LNCaP clone FGC (cell line): ENCODE data around the gene SNX32.

Experiments used
- DNase-seq: peaks from one replicate; pipeline ENCODE4 v3.0.0-alpha.2; 2011; ENCODE audit warnings: low read depth
- H3K4me3 ChIP-seq: 2 replicates; pipeline ENCODE4 v1.5.1; 2011; ENCODE audit warnings: mild to moderate bottlenecking, low read depth, low read length, control low read depth
- TF ChIP-seq, protein P1 (sequence below): IDR thresholded peaks from 2 replicates; pipeline ENCODE4 v1.5.1; 2012; ENCODE audit warnings: mild to moderate bottlenecking; ENCODE audit not compliant: control insufficient read depth, insufficient read depth; ENCODE audit errors: extremely low read depth

SNX32 gene

DNA sequence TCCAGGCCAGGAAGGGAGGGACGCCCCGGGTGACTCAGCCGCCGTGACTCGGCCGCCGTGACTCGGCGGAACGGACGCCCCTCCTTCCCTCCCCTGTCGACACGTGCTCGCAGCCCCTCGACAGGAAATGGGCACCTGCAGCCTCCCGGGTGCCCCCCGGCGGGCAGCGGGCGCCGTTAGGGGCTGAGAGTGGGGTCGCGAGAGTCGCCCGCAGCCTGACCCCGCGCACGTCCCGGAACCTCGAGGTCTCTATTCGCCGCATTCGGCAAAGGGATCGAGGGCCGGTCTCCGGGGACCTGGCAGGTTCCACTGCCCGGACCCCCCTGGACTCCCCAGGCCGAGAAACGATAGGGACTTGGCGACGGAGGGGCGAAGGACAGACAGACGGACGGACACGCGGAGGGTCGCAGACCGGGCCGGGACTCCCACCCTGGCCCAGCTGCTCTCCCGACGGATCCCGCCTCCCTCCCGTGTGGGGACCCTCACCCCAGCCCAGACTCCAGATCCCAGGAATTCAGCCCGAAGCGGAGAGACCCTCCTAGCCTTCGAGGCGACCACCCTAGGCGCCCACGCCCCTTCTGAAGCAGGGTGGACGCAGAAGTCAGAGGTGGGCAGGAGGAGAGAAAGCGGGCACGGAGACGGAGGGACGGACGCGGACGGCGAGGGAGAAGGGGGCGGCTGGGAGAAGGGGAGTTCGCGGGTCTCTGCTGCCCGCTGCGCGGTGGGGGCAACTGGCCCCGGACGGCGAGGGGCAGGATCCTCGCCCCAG is 65.8 kb downstream of the SNX32 start:
- peak overlapping the region; percentile 46 for H3K4me3 ChIP-seq
- TF ChIP-seq, protein P1, sequence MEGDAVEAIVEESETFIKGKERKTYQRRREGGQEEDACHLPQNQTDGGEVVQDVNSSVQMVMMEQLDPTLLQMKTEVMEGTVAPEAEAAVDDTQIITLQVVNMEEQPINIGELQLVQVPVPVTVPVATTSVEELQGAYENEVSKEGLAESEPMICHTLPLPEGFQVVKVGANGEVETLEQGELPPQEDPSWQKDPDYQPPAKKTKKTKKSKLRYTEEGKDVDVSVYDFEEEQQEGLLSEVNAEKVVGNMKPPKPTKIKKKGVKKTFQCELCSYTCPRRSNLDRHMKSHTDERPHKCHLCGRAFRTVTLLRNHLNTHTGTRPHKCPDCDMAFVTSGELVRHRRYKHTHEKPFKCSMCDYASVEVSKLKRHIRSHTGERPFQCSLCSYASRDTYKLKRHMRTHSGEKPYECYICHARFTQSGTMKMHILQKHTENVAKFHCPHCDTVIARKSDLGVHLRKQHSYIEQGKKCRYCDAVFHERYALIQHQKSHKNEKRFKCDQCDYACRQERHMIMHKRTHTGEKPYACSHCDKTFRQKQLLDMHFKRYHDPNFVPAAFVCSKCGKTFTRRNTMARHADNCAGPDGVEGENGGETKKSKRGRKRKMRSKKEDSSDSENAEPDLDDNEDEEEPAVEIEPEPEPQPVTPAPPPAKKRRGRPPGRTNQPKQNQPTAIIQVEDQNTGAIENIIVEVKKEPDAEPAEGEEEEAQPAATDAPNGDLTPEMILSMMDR = no peak
- DNase-seq = no peak

DNA sequence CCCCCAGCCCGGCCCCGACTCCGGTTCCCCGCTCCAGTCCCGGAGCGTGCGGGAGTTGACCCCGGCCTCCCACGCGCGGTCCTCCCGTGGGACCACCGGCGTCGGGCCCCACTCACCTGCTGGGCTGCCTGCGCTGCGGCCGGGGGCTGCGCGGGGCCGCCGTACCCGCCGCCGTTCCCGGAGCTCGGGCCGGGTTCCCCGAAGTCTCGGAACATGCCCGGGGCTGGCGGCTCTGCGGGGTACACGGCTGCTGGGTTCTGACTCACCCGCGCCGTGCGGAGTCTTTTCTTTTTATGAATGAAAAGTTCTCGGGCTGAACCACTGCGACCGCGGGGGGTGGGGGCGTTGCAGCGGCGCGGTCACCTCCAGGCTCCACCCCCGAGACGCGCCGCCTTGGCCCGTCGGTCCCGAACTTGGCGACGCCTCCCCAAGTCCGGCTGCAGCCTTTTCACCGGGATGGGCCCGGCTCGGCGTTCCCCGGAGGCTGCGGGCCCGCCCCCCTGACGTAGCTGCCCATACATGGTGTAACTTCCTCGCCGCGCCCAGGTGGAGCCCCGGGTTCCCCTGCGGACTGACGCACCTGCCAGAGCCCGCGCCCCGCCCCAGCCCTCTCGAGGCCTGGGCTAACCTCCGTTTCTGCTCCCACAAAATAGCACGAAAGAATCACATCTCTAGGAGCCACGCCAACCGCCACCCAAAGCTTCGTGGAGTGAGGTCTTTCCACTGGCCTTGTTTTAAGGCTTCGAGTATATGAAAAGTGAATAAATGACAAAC is 66.5 kb downstream of the SNX32 start, which contains the start of gene FOSL1:
FOSL1 (minus strand) TSS at position 264 of the 774 bp plus-strand sequence; CDS start at position 215, 49 bp downstream.
- peak within 1 kb of the TSS; percentile 46 for H3K4me3 ChIP-seq
- TF ChIP-seq, protein P1 = no peak
- DNase-seq = peak; percentile 60

DNA sequence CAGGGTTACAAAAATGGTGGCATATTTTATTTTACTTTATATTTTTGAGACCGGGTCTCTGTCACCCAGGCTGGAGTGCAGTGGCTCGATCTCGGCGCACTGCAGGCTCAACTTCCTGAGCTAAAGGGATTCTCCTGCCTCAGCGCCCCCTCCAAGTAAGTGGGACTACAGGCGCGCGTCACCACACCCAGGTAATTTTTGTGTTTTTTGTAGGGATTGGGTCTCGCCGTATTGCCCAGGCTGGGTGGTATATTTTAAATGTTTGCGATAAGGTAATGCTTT is 67.1 kb downstream of the SNX32 start:
- H3K4me3 ChIP-seq = peak overlapping the region; percentile 46
- DNase-seq = no peak
- TF ChIP-seq, protein P1 = no peak

DNA sequence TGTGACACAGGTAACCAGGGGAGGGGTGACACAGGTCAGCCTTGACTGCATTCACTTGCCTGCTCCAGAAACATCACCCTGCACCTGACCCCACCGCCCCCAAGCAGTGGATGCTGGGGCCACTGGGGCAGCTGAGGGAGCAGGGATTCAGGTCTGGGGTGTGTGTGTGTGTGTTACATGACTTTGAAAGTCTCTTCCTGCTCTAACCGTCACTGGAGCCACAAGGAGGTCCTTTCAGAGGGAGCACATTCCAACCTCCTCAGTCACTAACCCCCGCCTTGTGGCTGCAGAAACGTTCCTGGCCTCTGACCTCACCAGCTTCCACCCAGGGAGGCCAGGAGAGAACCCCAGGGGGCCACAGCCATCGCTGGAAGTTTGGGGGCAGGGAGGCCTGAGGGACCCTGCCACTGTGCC is 69.3 kb downstream of the SNX32 start:
- no peak for DNase-seq

More for the DNA sequence above, 69.3 kb downstream of the SNX32 start:
- H3K4me3 ChIP-seq = no peak overlapping the region
- TF ChIP-seq, protein P1 = no peak
